ENCODE data around the gene DIP2C.

DIP2C gene

DNA sequence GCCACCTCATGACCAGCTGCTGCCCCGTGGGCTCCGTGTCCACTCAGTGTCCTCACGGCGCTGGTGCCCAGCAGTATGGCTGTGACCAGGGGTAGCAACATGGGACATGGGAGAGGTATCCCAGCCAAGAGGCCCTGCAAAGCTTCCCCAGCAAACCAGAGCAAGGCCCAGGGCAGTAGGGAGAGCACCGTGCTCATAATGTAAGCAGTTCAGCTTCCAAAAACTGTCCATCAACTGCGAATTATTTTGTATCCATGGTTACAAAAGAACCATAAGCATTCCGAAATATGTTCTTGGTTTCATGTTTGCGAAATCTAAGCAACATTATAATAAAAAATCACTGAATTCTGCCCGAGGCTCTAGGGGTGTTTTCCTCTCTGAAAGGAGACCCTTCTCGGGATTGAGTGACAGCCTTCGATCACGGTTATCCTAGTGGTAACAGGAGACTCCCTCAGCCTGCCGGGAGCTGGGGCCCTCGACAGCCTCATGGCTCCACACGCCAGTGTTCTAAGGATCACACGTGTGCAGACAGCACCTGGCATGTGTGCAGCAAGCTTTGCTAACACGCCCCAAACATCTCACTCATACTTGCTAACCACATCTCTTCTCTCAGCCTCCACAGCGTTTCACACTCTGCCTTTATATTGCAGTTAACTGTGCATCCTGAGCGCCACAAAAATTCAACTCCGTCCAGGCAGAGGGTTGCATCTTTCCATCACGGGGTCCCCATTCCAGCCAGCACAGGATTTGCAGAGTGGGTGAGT, 117.6 kb downstream of the DIP2C start:
- DNase-seq (ENCODE audit: low read depth in 2 of 2) = peak; percentile 41

DNA sequence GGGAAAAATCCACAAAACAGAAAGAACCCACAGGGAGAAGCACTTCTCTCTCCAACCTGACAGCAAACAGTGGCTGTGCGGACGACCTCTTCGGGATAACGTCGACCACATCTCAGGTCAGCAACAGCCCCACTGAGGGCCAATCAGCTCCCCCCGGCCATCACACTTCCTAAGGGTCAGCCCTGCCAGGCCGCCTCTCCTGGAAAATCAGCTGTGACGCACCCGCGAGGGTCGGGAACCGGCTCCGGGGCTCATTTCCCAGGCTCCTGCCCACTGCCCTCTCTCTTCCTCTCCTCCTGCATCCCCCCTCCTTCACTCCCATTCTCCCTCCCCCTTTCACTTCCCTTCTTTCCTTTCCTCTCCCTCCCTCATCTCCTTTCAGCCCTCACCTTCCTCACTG, 118.3 kb downstream of the DIP2C start:
- DNase-seq (ENCODE audit: low read depth in 2 of 2) = no peak

DNA sequence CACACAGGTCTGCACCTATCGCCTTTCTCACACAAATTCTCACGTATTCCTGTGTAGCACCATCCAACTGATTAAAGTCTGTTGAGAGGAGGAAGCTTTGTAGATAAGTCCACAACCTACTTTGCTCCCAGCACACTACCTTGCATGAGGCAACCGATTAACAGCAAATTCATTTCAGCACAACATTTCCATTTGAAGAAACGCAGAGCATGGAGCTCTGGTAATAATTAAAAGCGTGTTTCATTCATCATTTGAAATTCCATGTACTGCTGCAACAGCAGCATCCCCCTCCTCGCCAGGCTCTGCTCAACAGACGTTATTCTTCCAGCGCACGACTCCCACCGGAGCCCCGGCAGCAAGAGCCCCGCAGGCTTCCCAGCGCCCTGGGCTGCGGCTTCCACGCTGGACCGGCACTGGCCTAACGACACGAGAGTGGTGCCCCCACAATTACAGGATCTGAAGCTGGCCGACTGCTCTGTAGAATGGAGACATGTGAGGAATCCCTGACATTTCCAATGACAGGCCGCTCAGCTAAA, 118.8 kb downstream of the DIP2C start:
- peak; percentile 32 to 35 for DNase-seq (ENCODE audit: low read depth in 2 of 2)

DNA sequence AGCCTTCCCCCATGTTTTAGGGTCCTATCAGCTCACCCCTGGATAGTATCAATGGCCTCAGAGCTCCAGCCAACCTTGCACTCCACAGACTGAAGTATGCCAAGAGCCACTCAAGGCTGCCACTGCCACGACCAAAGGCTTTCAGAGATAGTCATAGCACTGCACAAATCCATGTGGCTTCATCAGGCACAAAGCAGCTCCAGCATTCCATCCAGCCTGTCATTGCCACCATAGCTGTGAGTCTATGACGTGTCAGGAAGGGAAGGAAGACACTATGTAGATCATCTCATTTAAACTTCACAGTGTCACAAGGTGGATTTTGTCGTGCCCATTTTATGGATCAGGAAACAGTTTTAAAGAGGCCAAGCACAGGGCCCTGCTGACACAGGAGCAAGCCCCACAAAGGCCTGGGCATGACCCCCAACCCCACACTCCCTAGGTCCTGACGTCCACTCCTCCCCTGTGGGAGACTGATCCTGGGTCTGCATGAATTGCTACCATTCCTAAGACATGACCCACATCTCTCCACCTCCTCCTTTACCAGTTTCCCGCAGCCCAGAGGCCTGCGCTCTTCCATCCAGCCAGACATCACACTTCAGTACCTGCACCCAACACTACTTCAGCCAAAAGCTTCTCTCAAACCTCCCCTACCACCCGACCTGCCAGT, 119.4 kb downstream of the DIP2C start:
- no peak for DNase-seq (ENCODE audit: low read depth in 2 of 2)

DNA sequence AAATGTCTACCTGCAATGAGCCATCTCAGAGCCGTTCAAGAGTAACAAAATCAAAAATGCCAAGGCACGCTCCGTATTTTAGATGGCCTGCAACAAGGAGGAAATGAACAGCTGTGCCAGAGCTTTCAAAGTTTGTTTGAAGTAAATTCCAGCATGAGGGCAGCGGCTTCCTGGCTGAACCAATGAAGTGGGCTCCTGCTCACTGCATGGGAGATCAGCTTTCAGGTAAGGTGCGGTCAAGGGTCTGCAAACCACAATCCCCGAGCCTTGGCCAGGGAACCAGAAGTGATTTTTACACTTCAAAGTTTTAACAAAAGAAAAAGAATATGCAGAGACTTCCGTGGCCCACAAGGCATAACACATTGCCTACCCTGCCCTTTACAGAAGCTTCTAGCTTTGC, 120.6 kb downstream of the DIP2C start:
- DNase-seq (ENCODE audit: low read depth in 2 of 2) = no peak

DNA sequence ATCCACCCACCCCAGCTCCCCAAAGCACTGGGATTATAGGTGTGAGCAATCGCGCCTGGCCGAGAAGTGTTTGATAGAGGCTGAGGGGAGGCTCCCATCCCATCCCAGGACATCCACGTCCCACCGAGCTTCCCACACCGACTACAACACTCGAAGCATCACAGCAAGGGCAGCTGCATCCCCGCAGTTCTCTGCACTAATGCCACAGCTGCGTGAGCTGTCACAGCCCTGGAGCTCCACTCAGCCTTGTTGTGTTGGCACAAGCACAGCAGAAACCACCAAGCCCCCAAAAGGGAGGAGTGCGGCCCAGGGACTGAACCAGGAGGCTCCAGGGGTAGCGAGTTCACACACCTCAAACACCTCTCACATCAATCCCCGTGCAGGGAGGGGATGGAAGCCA, 121.6 kb downstream of the DIP2C start:
- no peak for DNase-seq (ENCODE audit: low read depth in 2 of 2)

DNA sequence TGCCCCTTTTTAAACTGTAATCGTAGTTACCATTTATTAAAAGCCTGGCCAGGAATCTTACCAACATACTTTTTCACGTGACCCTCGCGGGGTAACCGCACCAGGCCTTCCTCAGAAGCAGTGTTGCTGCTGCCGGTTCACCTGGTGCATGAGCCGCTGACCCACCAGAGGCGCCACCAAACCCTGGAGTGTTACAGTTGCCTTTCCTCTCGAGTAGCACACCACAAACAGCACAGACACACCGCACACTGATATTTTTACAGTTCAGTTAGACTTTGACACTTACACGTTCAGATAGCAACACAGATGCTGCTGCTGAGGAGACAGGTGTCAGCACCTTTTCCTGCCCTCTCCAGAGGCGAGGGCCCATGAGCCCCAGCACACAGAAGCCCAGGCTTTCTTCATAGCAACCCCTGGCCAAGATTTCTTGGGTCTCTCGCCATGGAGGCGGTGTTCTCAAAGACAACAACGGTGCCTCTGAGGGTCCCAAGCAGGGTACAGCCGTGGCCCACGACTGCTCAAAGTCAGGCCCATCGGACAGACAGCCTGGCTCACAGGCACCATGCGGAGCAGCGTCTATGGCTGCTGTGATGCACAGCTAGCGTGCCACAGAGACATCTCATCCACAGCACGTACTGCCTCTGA, 123.1 kb downstream of the DIP2C start:
- no peak for DNase-seq (ENCODE audit: low read depth in 2 of 2)

DNA sequence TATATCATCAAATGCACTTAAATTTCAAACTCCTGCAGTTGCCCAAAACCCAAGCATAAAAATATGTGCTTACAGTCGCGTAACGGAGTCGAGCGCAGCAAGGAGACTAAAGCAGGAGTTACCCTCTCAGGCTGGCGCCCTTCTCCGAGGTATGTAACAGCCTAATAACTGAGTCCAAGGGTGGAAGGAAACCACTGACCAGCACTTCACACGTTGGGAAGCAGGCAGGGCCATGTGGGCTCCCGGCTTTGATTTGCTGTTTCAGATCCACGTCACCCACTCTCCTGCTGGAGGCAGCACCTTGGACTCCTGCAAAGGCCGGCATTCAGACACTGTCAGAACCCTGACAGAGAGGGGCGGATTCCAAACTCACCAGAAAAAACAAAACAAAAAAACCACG, 123.8 kb downstream of the DIP2C start:
- no peak for DNase-seq (ENCODE audit: low read depth in 2 of 2)

DNA sequence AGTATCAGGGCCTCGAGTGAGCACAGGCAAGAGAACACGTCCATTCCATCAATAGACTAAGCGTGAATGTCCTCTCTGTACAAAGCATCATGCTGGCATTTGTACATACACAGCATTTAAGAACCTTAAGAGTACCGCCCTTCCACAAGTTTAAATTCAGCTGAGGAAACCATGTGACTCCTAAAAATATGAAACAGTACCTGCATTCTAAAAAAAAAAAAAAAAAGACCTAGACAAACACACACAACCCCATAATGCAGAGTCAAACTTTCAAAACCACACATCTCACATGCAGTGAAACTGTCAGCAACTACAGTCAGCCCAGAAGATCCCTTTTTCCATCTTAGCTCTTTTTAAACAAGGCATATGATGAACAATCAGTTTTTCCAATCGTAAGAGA, 124.3 kb downstream of the DIP2C start:
- DNase-seq (ENCODE audit: low read depth in 2 of 2) = no peak

DNA sequence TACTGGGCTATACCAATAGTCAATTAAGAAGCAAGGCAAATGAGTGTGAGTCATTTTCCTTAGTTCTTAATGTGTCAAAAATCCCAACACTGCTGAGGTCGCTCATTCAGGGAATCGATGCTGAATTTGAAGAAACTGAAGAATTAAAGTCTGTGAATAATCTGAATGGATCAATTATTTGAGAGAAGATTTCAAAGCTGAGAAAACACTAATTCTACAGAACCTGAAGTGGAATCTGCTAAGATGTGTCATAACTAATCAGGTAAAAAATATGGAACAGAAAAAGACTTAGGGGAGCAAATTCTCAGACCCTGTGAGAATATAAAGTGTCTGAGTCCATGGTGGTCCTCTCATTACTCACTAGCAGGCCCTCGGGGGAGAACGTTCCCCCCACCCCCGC, 125.6 kb downstream of the DIP2C start:
- DNase-seq (ENCODE audit: low read depth in 2 of 2) = no peak

DNA sequence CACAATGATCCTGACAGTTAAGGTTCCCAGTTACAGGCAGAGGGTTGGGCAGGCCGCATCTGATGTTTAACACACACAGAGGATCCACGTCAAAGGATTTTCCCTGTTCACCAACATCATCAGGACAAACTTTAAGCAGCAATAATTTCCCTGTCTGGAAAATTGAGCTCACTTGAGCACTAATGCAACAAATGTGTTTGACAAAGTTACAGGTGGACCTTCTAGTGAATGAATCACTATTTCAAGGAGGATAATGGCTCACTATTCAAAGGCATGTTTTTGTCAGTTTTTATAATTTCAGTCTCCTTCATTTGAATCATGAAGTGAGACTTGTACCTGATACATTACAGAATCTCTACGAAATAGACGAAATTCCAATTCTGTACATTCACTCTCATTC, 127.3 kb downstream of the DIP2C start:
- no peak for DNase-seq (ENCODE audit: low read depth in 2 of 2)

DNA sequence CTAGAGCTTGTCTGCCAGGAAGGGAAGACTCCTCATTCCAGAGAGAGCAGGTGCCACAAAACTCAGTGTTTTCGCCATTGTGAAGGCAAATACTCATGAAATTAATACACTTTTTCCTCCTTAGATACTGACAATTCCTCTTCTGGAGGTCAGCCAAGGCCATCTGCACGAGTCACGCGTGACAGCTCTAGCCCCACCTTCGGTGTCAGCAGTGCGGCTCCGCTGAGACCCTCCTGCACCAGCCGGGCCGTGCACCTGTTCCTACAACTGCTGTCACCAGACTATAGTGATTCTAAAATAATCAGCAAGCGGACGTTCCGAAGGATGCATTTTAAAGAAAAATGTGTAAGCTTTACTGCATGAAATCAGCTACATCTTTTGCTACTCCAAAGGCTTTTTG, 127.7 kb downstream of the DIP2C start:
- no peak for DNase-seq (ENCODE audit: low read depth in 2 of 2)

DNA sequence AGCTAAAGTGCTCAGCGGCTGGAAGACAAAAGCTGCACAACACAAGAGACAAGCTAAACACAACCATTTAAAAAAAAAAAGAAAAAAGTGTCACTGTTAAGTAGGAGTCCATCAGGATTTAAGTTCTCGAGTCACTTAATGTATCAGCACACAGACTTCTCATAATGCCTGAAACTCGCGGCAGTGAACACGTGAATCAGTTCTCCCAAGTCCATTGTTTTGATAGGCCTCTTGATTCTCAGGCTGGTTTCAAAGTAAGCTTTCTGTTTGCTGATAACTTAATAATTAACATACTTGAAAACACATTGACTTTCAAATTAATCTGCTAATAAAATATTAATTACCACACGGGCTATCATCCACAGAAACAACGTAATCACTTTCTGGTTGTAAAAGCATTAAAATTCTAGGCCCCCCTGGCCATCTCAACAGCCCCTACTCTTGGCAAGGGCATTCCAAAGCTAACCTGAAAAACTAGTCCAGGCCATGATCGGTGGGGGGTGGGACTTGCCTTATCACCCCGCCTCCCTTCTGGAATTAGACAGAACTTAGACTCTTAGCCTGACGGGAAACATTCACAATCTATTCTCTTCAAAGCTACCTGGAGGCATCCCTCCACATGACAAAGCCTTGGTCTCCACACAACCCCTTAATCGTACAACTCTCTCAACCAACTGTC, 129.0 kb downstream of the DIP2C start:
- DNase-seq (ENCODE audit: low read depth in 2 of 2) = no peak

DNA sequence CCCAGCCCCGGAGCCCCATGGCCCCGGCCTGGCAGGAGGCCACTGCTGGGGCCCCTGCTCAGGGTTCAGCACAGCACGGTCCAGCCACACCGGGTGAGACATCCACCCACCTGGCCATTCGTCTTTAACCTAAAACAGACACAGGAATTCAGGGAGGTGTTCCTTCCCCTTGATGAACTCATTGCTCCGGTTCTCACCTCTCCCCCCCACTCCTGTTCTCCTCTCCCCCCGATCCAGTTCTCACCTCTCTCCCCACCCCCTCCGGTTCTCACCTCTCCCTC, 129.8 kb downstream of the DIP2C start:
- no peak for DNase-seq (ENCODE audit: low read depth in 2 of 2)

DNA sequence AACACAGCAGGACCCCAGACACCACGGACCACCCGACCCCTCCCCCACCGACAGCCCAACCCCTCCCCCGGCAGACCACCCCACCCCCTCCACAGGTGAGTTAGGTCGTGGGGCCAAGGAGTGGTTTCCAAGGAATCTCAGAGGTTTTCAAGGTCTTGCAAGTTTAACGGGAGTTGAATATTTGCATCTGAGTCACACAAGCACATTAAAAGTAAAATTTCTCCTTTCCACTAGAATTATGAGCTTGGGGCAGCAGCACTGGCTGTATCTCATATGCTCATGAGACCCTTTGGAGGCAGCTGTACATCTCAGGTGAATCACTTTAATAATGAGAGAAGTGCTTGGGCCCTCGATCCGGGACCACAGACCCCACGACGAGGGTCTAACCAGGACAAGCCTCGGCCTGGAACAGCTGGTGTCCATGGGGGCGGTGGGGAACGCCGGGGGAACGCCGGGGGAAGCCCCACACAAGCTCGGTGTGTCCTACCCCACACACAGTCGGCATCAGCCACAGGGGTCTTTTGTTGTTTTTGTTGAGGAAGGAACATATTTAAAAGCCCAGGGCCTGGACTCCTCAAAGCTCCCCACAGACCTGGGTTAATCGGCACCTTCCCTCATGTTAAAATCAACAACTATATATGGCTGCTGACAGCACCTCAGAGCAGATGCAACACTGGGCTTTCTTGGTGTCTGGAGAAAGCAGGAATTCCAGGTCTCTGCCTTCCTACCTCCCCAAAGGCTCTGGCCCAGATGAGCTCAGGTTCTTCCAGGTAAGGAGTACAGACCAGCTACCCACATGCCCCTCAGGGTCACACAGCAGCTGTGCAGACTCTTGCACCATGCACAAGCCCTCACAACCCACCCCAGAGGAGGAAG, 130.3 kb downstream of the DIP2C start:
- no peak for DNase-seq (ENCODE audit: low read depth in 2 of 2)

DNA sequence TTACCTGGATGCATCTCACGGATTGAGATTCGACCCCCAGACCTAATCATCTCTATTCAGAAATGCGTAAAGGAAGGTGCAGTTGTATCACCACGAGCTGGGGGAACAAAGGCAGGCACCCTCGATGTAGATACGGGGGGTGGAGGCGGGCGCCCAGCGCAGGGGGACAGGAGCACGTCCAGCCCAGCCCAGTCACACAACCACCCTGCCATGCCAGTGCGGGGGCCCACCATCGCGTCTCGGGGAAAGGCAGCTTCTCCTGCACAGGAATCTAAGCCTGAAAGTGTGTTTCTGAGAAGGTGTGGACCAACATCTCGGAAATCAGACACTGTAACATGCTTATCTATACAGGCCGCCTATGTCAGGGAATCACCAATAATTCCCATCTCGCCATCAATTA, 131.1 kb downstream of the DIP2C start:
- DNase-seq (ENCODE audit: low read depth in 2 of 2) = no peak

DNA sequence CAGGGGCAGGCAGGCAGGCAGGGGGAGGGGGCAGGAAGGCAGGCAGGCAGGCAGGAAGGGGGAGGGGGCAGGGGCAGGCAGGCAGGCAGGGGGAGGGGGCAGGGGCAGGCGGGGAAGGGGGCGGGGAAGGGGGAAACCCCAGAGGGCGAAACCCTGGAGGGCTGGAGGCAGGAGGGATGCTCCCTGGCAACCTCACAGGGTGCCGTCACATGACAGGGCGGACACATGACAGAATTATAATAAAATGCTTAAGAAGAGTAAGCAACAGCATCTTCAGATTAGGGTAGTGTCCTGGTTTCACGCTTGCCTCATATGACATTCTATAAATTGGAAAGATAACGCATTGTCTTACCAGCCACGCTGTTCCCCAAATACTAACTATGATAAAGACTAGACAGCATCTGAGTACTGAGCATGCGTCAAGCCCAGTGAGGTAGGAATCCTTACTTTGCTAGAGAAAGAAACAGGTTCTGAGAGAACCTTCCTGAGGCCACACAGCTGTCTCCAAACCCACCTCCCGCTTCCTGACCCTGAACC, 131.6 kb downstream of the DIP2C start:
- DNase-seq (ENCODE audit: low read depth in 2 of 2) = no peak

DNA sequence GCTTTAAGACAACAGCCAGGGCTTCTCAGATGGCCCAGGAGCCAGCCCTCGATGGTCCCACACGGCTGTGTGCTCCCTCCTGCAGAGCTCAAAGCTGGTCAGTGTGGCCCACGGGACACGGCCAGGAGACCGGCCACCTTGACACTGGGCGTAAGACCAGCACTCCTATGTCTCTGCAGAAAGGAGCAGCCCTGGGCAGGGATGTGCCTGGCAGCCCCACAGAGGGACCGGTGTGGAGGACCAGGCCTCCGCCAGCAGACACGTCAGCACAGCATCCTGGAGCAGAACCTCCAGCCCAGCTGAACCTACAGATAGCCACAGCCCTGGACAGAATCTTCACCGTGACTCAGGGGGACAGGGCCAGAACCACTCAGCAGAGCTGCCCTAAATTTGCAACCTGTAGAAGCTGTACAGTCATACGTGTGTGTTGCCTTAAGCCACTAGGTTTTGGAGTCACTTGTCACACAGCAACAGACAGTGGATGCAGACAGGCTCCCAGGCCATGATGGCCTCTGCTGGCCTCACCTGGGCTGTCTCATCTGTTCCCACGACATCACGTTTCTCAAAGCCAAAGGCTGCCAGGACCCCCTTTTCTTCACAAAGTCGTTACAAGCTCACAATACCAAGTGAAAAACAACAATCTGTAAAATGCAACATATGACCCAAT, 132.4 kb downstream of the DIP2C start:
- DNase-seq (ENCODE audit: low read depth in 2 of 2) = no peak

DNA sequence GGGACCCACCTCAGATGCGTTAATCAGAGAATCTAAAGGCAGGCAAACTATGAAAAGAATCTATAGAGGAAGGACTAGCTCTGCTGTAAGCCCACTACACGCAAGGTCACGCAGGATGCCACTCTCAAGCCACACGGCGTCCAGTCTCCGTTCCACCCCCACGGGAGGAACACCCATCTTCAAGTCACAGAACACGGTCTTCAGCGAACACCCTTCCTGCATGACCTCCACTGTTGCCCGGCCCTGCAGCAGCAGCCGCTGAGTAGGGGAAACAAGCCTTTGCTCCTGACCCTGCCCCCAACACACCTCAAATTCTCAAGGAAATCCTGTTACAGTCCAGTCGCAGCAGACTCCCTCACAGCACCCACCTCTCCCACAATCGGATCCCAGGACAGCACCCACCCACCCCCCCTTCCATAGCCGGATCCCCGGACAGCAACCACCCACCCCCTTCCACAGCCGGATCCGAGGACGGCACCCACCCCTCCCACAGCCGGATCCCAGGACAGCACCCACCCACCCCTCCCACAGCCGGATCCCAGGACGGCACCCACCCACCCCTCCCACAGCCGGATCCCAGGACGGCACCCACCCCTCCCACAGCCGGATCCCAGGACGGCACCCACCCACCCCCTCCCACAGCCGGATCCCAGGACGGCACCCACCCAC, 133.7 kb downstream of the DIP2C start:
- no peak for DNase-seq (ENCODE audit: low read depth in 2 of 2)

DNA sequence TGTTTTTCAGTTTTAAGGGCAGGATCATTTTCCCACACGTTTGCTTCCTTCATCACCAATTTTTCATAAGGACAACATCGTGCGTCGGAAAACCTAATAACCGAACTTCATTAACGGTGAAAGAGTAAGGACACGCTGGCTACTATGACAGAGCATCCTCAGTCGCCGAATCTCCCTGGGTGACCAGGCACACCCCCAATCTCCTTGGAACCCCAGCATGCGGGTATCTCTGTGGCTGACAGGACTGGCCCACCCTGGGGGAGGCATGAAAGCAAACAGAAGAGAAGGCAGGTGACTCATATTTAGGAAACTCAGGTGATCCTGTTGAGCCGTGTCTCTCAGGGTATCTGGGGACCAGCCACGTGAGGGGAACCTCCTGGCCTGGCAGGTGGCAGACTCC, 134.2 kb downstream of the DIP2C start:
- DNase-seq (ENCODE audit: low read depth in 2 of 2) = no peak
